EL (cell line): ENCODE results near the gene TNFSF13.

ENCODE experiments used
- DNase-seq: peaks from one replicate; pipeline ENCODE4 v3.0.0-alpha.2; 2016

The TNFSF13 gene

DNA sequence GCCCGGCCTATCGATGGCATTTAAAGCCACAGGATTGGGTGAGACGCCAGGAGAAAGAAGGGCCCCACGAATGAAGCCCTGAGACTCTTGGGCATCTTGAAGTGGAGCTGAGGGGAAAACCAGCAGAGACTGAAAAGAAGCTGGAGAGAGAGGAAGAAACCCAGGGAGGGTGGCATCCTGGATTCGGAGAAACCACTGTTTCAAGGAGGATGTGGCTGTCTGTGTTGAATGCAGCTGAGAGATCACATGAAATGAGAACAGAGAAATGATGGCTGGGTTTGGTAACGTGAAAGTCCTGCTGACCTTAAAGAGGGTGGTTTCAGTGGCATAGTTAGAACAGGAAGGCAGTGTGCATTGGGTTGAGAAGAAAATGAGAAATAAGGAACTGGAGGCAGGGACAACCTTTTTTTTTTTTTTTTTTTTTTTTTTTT, 5.9 kb upstream of the TNFSF13 start:
- no peak for DNase-seq

DNA sequence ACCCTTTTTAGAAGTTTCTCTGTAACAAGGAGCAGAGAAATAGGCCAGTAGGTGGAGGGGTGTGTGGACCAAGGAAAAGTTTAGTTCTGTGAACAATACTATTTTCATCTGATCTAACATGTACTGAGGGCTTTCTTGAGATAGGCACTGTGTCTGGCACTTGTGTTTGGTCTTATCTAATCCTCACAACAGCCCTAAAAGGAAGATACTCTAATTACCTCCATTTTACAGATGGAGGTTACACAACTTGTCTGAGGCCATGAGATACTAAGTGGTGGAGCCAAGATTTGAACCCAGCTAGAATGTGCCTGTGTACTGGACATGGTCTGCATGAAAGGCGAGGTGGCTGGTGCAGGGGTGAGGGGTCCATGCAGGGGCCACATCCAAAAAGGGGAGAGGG, 5.2 kb upstream of the TNFSF13 start:
- no peak for DNase-seq

DNA sequence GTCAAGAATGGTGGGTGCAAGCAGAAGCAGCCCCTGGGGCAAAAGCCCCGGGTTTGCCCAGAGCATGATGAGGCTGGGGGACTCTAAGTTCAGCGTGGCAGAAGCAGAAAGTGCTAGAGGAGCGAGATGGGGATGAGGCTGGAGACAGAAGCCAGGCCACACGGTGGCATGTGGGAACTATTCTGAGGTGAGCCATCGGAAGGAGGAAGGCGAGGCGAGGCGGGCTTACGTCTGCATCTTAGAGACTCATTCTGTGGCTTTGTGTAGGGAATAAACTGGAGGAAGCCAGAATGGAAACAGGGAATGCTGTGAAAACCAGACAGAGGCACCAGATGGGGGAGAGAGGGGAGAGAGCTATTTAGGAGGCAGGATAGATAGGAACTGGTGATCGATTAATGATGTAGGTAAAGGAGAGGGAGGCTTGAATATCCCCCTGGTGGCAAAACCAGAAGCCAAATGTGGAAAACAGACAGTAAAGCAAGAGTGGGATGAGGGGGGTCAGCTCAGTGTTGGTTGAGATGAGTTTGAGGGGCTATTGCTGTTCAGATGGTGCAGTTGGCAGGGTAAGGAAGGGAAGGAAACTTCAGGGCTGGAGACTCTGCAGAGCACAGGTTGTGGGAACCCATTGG, 3.1 kb upstream of the TNFSF13 start:
- no peak for DNase-seq

DNA sequence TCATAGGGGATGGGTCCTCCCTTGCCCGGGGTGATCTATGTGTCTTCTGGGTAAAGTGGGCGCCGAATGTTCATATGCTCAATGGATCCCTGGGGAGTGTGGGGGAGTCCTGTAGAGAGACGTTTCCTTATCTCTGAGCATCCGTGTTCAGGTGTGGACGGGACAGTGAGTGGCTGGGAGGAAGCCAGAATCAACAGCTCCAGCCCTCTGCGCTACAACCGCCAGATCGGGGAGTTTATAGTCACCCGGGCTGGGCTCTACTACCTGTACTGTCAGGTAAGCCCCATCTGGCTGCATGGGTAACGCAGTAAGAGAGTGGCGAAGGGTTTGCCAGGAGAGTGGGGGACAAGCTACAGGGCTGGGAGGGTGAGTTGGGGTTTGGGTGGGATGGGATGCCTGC, 1.9 kb upstream of the TNFSF13 start:
- no peak for DNase-seq

DNA sequence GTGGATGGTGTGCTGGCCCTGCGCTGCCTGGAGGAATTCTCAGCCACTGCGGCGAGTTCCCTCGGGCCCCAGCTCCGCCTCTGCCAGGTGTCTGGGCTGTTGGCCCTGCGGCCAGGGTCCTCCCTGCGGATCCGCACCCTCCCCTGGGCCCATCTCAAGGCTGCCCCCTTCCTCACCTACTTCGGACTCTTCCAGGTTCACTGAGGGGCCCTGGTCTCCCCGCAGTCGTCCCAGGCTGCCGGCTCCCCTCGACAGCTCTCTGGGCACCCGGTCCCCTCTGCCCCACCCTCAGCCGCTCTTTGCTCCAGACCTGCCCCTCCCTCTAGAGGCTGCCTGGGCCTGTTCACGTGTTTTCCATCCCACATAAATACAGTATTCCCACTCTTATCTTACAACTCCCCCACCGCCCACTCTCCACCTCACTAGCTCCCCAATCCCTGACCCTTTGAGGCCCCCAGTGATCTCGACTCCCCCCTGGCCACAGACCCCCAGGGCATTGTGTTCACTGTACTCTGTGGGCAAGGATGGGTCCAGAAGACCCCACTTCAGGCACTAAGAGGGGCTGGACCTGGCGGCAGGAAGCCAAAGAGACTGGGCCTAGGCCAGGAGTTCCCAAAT, 1.3 kb upstream of the TNFSF13 start:
- DNase-seq: no peak

DNA sequence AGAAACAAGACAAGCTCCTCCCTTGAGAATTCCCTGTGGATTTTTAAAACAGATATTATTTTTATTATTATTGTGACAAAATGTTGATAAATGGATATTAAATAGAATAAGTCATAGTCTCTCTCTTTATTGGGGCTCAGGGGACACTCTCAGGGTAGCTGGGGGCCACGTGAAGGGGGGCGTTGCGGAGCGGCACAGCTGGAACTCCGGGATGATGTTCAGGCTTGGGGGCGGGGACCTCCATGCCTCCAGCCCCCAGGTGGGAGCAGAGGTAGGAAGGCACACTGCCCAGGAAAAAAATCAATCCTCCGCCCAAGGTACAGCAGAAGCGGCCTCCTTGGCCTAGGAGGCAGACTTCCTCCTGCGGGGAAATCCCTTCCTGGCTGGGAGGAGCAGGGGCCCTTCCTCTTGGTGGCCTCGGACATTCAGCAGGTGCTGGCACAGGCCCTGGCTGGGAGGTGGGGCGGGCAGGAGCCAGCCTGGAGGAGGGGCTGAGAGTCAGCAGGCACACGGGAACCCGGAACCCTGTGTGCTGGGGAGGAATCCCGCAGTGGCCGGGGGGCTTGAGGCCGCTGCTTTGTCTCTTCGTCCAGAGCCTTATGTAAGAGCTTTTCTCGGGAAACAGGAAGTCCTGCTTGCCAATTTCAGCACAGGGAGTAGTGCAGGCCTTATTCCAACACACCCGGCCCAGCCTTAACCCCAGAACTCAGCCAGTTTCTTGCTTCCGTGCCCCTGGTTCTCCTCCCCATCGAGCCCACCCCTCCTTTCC, 591 bp upstream of the TNFSF13 start:
- DNase-seq: peak; percentile 48

DNA sequence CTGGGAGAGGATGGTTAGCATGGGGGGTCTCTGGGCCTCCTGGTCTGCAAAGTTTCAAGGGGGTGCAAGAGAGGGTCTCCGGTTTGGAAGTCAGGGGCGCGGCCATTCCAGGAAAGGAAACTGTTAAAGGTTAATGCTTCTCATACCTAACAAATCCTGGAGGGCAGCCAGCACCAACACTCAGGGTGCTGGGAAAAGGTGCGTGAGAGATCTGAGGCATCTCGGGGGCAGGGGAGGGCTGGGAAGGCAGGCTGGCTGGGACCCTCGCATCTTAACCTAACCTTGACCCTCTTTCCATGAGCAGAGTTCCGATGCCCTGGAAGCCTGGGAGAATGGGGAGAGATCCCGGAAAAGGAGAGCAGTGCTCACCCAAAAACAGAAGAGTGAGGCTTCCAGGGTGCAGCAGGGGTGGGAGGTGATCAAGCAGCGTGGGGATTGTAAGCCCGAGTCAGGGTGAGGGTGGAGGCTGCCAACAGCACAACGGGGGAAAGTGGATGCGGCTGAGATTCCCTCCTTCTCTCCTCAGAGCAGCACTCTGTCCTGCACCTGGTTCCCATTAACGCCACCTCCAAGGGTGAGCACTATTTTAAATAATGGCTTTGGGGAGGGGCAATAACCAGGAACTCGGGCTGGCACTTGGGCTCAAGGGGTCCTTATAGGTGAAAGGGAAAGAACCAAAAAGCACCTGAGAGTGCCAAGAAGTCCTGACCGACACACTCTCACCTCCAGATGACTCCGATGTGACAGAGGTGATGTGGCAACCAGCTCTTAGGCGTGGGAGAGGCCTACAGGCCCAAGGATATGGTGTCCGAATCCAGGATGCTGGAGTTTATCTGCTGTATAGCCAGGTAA, 996 bp downstream of the TNFSF13 start:
- DNase-seq: no peak

DNA sequence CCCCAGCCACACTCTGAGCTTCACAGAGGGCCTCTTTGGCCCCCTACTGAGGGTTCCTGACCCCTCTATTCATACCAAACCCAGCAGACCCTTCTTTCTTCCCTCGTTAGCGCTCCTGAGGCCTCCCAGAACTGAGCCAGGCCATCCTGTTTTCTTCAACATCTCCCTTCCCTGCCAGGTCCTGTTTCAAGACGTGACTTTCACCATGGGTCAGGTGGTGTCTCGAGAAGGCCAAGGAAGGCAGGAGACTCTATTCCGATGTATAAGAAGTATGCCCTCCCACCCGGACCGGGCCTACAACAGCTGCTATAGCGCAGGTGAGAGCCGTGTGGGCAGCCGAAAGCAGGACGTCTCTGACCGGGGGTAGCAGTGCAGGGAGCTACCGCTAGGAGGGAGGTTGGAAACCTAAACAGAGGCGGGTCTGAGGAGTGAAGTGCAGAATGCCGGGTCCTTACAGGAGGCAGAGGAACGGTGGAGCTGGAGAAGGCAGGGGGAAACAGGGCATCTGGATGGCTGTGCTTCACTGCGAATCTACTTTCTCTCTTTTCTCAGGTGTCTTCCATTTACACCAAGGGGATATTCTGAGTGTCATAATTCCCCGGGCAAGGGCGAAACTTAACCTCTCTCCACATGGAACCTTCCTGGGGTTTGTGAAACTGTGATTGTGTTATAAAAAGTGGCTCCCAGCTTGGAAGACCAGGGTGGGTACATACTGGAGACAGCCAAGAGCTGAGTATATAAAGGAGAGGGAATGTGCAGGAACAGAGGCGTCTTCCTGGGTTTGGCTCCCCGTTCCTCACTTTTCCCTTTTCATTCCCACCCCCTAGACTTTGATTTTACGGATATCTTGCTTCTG, 1.9 kb downstream of the TNFSF13 start:
- DNase-seq: peak; percentile 64

DNA sequence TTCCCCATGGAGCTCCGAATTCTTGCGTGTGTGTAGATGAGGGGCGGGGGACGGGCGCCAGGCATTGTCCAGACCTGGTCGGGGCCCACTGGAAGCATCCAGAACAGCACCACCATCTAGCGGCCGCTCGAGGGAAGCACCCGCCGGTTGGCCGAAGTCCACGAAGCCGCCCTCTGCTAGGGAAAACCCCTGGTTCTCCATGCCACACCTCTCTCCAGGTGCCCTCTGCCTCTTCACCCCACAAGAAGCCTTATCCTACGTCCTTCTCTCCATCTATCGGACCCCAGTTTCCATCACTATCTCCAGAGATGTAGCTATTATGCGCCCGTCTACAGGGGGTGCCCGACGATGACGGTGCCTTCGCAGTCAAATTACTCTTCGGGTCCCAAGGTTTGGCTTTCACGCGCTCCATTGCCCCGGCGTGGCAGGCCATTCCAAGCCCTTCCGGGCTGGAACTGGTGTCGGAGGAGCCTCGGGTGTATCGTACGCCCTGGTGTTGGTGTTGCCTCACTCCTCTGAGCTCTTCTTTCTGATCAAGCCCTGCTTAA, 2.6 kb downstream of the TNFSF13 start:
- peak; percentile 83 for DNase-seq

DNA sequence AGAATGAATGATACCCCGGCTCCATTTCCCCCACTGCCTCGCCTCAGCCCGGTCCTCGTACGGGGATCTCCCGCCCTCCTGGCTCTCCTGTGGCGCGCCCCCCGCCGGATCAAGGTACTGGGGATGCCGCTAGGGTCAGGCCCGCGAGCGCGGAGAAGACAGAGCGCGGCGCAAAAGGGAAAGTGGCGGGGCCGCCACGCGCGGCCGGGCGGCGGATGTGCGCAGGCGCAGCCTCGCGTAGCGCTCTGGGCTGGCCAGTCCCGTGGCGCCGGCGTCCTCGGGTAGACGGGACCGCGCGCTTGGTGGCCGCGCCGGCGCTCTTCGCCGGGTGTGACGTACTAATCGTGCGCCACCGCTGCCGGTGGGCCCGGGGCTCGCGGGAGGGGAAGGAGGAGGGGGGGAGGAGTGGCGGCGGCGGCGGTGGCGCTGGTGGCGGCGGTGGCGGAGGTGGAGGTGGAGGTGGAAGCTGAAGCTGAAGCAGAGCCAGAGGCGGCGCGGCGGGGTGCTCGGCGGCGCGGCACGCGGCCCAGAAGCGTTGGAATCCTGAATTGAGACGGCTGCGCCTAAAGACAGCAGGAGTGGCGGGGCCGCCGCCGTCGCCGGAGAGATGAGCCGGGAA, 3.1 kb downstream of the TNFSF13 start, which contains the start of gene SENP3:
Gene SENP3, plus strand, starts transcription at position 331 of the 619 bp plus-strand sequence. CDS start 1,158 bp downstream, outside the sequence.
- DNase-seq: peak; percentile 88

DNA sequence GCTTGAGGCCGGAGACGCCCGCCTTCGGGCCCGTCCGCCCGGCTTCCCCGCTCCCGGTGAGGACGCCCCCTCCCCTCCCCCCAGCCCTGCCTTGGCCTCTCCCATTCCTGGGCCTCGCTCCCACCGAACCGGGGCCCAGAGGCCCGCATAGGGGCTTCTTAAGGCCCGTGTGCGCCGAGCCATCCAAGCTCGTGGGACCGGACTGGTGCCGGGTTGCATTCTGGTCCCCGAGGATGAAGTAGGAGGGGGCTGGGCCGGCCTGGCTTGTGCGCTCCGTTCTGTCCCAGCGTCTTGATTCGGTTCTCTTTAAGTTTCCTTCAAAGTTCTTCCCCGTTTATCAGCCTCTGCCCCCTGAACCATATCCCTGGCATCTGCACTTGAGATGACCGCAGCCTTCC, 3.7 kb downstream of the TNFSF13 start:
- no peak for DNase-seq

DNA sequence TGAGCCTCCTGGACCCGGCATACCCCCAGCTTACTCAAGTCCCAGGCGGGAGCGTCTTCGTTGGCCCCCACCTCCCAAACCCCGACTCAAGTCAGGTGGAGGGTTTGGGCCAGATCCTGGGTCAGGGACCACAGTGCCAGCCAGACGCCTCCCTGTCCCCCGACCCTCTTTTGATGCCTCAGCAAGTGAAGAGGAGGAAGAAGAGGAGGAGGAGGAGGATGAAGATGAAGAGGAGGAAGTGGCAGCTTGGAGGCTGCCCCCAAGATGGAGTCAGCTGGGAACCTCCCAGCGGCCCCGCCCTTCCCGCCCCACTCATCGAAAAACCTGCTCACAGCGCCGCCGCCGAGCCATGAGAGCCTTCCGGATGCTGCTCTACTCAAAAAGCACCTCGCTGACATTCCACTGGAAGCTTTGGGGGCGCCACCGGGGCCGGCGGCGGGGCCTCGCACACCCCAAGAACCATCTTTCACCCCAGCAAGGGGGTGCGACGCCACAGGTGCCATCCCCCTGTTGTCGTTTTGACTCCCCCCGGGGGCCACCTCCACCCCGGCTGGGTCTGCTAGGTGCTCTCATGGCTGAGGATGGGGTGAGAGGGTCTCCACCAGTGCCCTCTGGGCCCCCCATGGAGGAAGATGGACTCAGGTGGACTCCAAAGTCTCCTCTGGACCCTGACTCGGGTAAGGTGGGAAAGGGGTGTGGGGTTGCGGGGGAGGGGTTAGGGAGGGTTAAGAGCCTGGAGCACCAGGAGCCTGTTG, 4.7 kb downstream of the TNFSF13 start:
- no peak for DNase-seq

DNA sequence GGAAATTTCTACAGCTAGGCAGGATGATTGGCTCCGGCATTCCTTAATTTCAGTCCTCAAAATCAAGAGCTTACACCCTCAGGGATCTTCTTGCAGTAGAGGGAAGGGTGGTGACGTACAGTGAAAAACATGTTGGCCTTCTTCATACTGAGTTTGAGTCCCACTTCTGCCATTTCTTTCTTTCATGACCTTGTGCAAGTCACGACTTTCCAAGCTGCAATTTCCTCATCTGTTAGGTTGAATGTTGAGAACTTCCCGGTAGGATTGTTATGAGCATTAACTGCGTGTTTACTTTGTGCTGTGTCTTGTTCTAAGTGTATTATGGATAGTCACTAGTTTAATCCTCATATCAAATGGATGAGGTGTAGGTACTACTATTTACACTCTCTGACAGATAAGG, 11.0 kb downstream of the TNFSF13 start:
- no peak for DNase-seq

DNA sequence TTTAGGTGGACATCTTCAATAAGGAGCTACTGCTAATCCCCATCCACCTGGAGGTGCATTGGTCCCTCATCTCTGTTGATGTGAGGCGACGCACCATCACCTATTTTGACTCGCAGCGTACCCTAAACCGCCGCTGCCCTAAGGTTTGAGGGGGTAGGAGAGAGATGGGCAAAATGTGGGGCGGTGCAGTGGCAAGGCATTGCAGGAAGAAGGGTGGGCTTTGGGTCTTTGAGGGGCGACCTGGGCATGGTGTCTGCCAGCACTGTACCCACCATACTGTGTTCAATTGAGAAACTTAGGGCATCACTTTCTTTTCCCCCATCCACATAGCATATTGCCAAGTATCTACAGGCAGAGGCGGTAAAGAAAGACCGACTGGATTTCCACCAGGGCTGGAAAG, 11.8 kb downstream of the TNFSF13 start:
- DNase-seq: no peak

DNA sequence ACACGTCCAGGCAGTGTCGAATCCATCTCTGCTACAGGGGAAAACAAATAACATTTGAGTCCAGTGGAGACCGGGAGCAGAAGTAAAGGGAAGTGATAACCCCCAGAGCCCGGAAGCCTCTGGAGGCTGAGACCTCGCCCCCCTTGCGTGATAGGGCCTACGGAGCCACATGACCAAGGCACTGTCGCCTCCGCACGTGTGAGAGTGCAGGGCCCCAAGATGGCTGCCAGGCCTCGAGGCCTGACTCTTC, 13.7 kb downstream of the TNFSF13 start:
- DNase-seq: no peak

DNA sequence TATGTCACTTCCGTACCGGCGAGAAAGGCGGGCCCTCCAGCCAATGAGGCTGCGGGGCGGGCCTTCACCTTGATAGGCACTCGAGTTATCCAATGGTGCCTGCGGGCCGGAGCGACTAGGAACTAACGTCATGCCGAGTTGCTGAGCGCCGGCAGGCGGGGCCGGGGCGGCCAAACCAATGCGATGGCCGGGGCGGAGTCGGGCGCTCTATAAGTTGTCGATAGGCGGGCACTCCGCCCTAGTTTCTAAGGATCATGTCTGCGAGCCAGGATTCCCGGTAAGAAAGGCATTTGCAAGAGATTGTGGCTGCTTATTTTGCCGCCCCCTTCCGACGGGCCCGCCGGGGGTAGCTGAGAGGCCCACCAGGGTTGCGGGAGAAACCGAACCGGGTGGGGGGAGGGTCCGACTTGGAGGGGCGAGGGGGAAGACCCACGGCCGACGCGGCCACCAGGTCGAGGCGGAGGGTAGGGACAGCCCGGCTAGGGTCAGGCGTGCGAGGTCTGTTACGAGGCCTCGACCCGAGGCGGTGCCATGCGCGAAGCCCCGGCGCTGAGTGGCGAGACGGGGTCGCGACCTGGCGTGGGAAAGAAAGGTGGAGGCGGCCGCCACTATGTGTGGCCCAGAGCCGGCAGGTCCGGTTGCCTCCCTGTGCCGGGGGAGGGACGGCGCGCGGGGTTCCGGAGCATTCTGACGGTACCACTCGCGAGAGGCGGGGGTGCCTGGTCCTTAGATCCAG, 14.2 kb downstream of the TNFSF13 start:
- peak; percentile 100 for DNase-seq

DNA sequence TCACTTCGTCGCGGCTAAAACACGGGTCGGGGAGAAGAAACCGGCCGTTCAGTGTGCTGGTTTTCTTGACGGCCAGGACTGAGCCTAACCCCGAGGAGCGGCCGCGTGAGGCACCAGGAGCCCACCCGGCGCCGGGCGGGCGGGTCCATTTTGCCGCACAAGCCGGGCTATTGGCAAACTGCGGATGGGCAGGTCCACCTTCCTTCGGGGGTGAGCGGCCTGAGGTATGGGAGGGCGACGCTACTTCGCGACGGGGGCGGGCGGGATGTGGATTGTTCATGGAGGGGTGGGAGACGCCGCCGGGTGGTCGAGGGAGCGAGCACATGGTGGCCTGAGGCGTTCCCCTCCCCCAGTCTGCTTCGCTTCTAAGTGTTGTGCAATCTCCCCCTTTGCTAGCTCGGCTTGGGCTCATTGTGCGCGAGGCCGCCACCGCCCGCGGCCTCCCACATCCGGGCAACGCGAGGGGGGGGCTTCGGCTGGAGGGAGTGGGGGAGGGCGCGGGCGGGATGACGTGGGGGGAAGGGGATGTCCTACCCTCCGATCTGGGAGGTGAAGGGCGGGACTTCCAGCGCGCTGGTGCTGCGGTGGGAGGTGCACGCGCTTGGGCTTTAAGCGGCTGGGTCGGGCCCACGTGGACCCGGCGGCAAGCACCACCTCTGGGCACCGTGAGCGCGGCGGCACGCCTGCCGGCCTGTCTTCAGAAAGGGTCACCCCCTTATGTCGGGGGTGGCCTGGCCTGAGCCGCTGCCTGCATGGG, 15.0 kb downstream of the TNFSF13 start:
- DNase-seq: peak; percentile 91

DNA sequence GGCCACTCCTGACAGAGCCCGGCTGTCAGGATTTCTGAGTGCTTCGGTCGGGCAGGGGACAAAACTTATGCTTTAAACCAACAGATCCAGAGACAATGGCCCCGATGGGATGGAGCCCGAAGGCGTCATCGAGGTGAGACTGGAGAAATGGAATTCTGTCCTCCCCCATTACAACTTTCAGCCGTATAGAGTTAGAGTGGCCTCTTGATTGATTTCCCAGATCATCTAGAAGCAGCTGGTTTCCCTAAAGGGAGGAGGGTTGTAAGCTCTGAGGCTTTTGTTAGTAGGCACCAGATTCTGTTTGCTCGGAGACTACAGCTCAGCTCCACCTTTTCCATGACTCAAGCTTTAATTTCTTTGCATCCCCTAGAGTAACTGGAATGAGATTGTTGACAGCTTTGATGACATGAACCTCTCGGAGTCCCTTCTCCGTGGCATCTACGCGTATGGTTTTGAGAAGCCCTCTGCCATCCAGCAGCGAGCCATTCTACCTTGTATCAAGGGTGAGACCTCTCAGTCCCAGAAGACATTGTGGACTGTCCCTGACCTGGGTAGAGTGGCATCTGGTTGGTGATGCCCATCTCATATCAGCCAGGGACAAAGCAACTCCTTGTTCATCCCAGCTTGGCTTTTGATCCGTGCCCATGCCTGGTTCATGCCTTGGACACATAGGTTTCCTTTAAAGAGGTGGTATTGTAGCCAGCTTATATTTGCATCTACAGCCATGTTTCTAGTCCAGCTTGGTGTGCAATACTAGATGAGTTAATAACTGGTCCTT, 15.8 kb downstream of the TNFSF13 start:
- DNase-seq: no peak

DNA sequence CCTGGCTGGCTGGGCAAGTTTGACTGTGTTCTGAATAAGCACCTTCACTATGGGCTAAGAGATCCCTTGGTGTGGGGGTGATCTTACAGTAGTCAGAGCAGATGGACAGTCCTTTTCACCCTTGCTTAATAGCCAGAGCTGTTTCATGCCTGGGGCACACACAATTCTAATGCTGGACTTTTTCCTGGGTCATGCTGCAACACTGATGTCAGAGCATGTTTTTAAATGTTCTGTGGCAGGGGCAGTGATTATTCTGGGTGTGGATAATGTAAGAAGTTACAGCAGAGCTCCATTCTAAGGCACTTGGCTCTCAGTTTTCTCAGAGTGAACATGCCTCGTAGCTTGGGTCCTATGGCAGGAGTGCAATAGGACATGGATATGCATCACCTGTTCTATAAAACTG, 16.9 kb downstream of the TNFSF13 start:
- no peak for DNase-seq
